Embryonic facial prominence (tissue), 1 donor: ENCODE results near the gene NPIPB12.
"Not testable (repeated sequence)": the region's sequence is repeated elsewhere in the genome, so short reads cannot be mapped to it uniquely, and the experiment has no call there.

Source experiments
- DNase-seq: peaks from one replicate; pipeline ENCODE4 v3.0.0-alpha.2; 2016; ENCODE audit errors: extremely low spot score

Gene NPIPB12

GRCh38 chr16:29506308-29506707 is at the start of gene NPIPB12:
TSS of gene NPIPB12 (minus strand) at chr16:29506408.
- DNase-seq, result not testable (repeated sequence)

GRCh38 chr16:29521520-29521919 is 15.3 kb upstream of the NPIPB12 start:
- DNase-seq, result not testable (repeated sequence)

GRCh38 chr16:29482276-29482675 is 23.9 kb downstream of the NPIPB12 start:
- DNase-seq, result not testable (repeated sequence)

- not testable (repeated sequence) for DNase-seq
Measured at GRCh38 chr16:29472065-29472464, 34.1 kb downstream of the NPIPB12 start.

- DNase-seq, result not testable (repeated sequence)
Measured at GRCh38 chr16:29469660-29470059, 36.5 kb downstream of the NPIPB12 start.

- DNase-seq, result not testable (repeated sequence)
Measured at GRCh38 chr16:29467654-29468366, 38.4 kb downstream of the NPIPB12 start.

- not testable (repeated sequence) for DNase-seq
Measured at GRCh38 chr16:29466904-29467303, 39.3 kb downstream of the NPIPB12 start.

- not testable (repeated sequence) for DNase-seq
Measured at GRCh38 chr16:29465985-29466824, 40.0 kb downstream of the NPIPB12 start.

- DNase-seq, result not testable (repeated sequence)
Measured at GRCh38 chr16:29460647-29461030, 45.6 kb downstream of the NPIPB12 start.

- not testable (repeated sequence) for DNase-seq
Measured at GRCh38 chr16:29459706-29460646, 46.2 kb downstream of the NPIPB12 start, which contains the start of gene SULT1A4. TSS of gene SULT1A4 (plus strand) at chr16:29459913. CDS start at chr16:29461386, 1,473 bp downstream.

- not testable (repeated sequence) for DNase-seq
Measured at GRCh38 chr16:29457660-29458059, 48.5 kb downstream of the NPIPB12 start.

GRCh38 chr16:29454828-29455227 is 51.4 kb downstream of the NPIPB12 start:
- DNase-seq, result not testable (repeated sequence)

- DNase-seq, result not testable (repeated sequence)
Measured at GRCh38 chr16:29454269-29454668, 51.9 kb downstream of the NPIPB12 start, which contains the start of the genes BOLA2 and SLX1B. TSS of gene BOLA2 (minus strand) at chr16:29454351. CDS start at chr16:29454253, 98 bp downstream. TSS of gene SLX1B (plus strand) at chr16:29454533.

GRCh38 chr16:29453754-29454153 is 52.5 kb downstream of the NPIPB12 start:
- DNase-seq, result not testable (repeated sequence)
